Mesenchymal stem cell (in vitro differentiated cells and primary cell): ENCODE results near the gene RNF182.

Source experiments
- DNase-seq: peaks from one replicate; pipeline ENCODE4 v3.0.0-alpha.2; 2013
- H2AFZ ChIP-seq: one replicate; pipeline ENCODE4 v1.6.1; 2013; ENCODE audit warnings: low read depth, mild to moderate bottlenecking, control low read depth, inconsistent platforms, low read length, moderate library complexity
- H2AK5ac ChIP-seq: 2 replicates; pipeline ENCODE4 v1.6.1; 2013; ENCODE audit warnings: low read length, moderate library complexity, mild to moderate bottlenecking, inconsistent platforms; ENCODE audit not compliant: severe bottlenecking
- H2BK120ac ChIP-seq: one replicate; pipeline ENCODE4 v1.6.1; 2013; ENCODE audit warnings: low read depth, mild to moderate bottlenecking, inconsistent platforms, low read length, moderate library complexity
- H2BK12ac ChIP-seq, 2 experiments: one replicate each; pipeline ENCODE4 v1.6.1; 2013; ENCODE audit warnings: inconsistent platforms in 2 of 2, low read length in 2 of 2, mild to moderate bottlenecking in 2 of 2, moderate library complexity in 2 of 2, control low read depth in 1 of 2
- H2BK15ac ChIP-seq: one replicate; pipeline ENCODE4 v1.6.1; 2013; ENCODE audit warnings: mild to moderate bottlenecking, low read depth, inconsistent platforms; ENCODE audit not compliant: poor library complexity, severe bottlenecking
- H2BK5ac ChIP-seq: 2 replicates; pipeline ENCODE4 v1.6.1; 2013; ENCODE audit warnings: low read depth, mild to moderate bottlenecking, low read length, control low read depth, inconsistent platforms; ENCODE audit not compliant: poor library complexity, severe bottlenecking
- H3K14ac ChIP-seq, 2 experiments: one replicate each; pipeline ENCODE4 v1.6.1; 2013; ENCODE audit warnings: inconsistent platforms in 2 of 2, low read length in 2 of 2, control low read depth in 1 of 2, mild to moderate bottlenecking in 1 of 2, moderate library complexity in 1 of 2
- H3K18ac ChIP-seq, 2 experiments: one replicate each; pipeline ENCODE4 v1.6.1; 2013; ENCODE audit warnings: inconsistent platforms in 2 of 2, low read length in 2 of 2, control low read depth in 1 of 2, low read depth in 1 of 2, mild to moderate bottlenecking in 1 of 2
- H3K23ac ChIP-seq, 2 experiments: one replicate each; pipeline ENCODE4 v1.6.1; 2013; ENCODE audit warnings: inconsistent platforms in 2 of 2, low read length in 2 of 2, mild to moderate bottlenecking in 2 of 2, moderate library complexity in 2 of 2, control low read depth in 1 of 2
- H3K27ac ChIP-seq: 2 replicates; pipeline ENCODE4 v1.5.1; 2013; ENCODE audit warnings: mild to moderate bottlenecking, moderate library complexity, low read length, control low read depth, inconsistent platforms; ENCODE audit not compliant: poor library complexity, severe bottlenecking
- H3K27me3 ChIP-seq, 2 experiments: 2 replicates each; pipeline versions ENCODE4 v1.6.1 to v1.7.0; 2013; ENCODE audit warnings: low read length in 2 of 2, mild to moderate bottlenecking in 2 of 2, moderate library complexity in 2 of 2, control low read depth in 1 of 2, inconsistent platforms in 1 of 2; ENCODE audit not compliant: control insufficient read depth in 1 of 2, insufficient read depth in 1 of 2
- H3K36me3 ChIP-seq, 2 experiments: 2 replicates each; pipeline versions ENCODE4 v1.6.1 to v1.7.0; 2013; ENCODE audit warnings: low read length in 2 of 2, control low read depth in 1 of 2, inconsistent platforms in 1 of 2, low read depth in 1 of 2, mild to moderate bottlenecking in 1 of 2; ENCODE audit not compliant: insufficient read depth in 2 of 2, control insufficient read depth in 1 of 2
- H3K4ac ChIP-seq, 2 experiments: one replicate each; pipeline ENCODE4 v1.6.1; 2013; ENCODE audit warnings: inconsistent platforms in 2 of 2, low read length in 2 of 2, mild to moderate bottlenecking in 2 of 2, moderate library complexity in 2 of 2, control low read depth in 1 of 2, low read depth in 1 of 2
- H3K4me1 ChIP-seq: 2 replicates; pipeline ENCODE4 v1.6.1; 2013; ENCODE audit warnings: low read depth, low read length, control low read depth; ENCODE audit not compliant: control insufficient read depth, insufficient read depth
- H3K4me2 ChIP-seq: 2 replicates; pipeline ENCODE4 v1.6.1; 2013; ENCODE audit warnings: low read length, mild to moderate bottlenecking, inconsistent platforms; ENCODE audit not compliant: poor library complexity, severe bottlenecking
- H3K4me3 ChIP-seq, 2 experiments: 2 replicates each; pipeline versions ENCODE4 v1.5.1 to v1.7.0; 2013; ENCODE audit warnings: low read length in 2 of 2, mild to moderate bottlenecking in 2 of 2, control low read depth in 1 of 2, low read depth in 1 of 2; ENCODE audit not compliant: insufficient read depth in 1 of 2
- H3K79me1 ChIP-seq: replicated peaks from 2 replicates; pipeline ENCODE4 v1.6.1; 2013; ENCODE audit warnings: mild to moderate bottlenecking, control low read depth, low read length, inconsistent platforms; ENCODE audit not compliant: poor library complexity, severe bottlenecking
- H3K9ac ChIP-seq: 2 replicates; pipeline ENCODE4 v1.7.0; 2013; ENCODE audit warnings: mild to moderate bottlenecking, low read length, moderate library complexity
- H3K9me3 ChIP-seq: 2 replicates; pipeline ENCODE4 v1.7.0; 2013; ENCODE audit warnings: mild to moderate bottlenecking, low read length; ENCODE audit not compliant: control insufficient read depth
- H4K8ac ChIP-seq: one replicate; pipeline ENCODE4 v1.6.1; 2013; ENCODE audit warnings: inconsistent platforms, mild to moderate bottlenecking, low read length, moderate library complexity
- H4K91ac ChIP-seq: one replicate; pipeline ENCODE4 v1.6.1; 2013; ENCODE audit warnings: mild to moderate bottlenecking, low read length, inconsistent platforms
- WGBS: methylation state at CpG from one replicate; pipeline ENCODE4 v1.1.7; 2013; ENCODE audit warnings: mixed read lengths; 5-methylcytosine and 5-hydroxymethylcytosine counted together

Gene RNF182

DNA sequence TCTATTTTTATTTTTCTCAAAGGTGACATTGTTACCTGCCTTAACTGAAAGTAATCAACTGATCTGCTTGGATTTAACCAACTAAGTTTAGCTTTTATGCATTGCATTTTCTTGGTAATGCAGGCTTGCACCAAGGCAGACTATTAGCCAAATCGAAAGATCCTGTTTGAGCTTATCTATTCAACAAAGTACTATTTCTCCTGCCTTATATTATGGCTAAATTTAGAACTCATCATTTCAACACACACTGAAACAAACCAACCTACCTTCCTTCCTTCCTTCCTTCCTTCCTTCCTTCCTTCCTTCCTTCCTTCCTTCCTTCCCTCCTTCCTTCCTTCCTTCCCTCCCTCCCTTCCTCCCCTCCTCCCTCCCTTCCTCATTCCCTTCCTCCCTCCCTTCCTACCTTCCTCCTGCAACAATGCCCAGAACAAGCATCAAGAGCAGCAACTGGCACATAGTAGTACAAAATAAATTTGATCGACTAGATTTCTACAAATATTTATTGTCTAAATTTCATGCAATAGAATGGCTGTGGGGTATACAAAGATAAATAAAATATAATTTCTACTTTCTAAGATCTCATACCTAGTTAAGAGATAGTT, 17.0 kb upstream of the RNF182 start:
- H2AK5ac ChIP-seq = no peak overlapping the region
- H3K4me3 ChIP-seq = no peak overlapping the region
- H4K91ac ChIP-seq = no peak overlapping the region
- H3K36me3 ChIP-seq = no peaks in the 10 kb centered on the region
- no peaks in the 10 kb centered on the region for H3K4me1 ChIP-seq
- DNase-seq = no peak
- H2BK12ac ChIP-seq = no peak overlapping the region
- H2BK120ac ChIP-seq = no peak overlapping the region
- no peak overlapping the region for H3K27ac ChIP-seq
- H3K4me2 ChIP-seq = no peak overlapping the region
- H3K9me3 ChIP-seq = no peaks in the 10 kb centered on the region
- no peak overlapping the region for H2BK15ac ChIP-seq
- WGBS = 65% methylated on average over 1 of the region's 2 CpGs
- no peak overlapping the region for H2BK5ac ChIP-seq
- H3K18ac ChIP-seq = no peak overlapping the region
- H3K79me1 ChIP-seq = no peaks in the 10 kb centered on the region
- peaks cover 12 to 31% of the 10 kb centered on the region in 2 experiments for H3K27me3 ChIP-seq
- no peak overlapping the region for H2AFZ ChIP-seq
- no peak overlapping the region for H3K9ac ChIP-seq
- H4K8ac ChIP-seq = no peak overlapping the region
- H3K4ac ChIP-seq = no peak overlapping the region
- no peak overlapping the region for H3K14ac ChIP-seq
- no peak overlapping the region for H3K23ac ChIP-seq

- Histone ChIP-seq H2BK5ac (no peak overlapping the region), H2BK12ac (no peak overlapping the region), H3K14ac (no peak overlapping the region), H3K23ac (no peak overlapping the region), H3K9me3 (no peaks in the 10 kb centered on the region), H3K79me1 (no peaks in the 10 kb centered on the region), H3K36me3 (no peaks in the 10 kb centered on the region), H4K91ac (no peak overlapping the region), H3K18ac (no peak overlapping the region), H3K4me1 (no peaks in the 10 kb centered on the region), H3K27ac (no peak overlapping the region), H3K4ac (no peak overlapping the region), H4K8ac (no peak overlapping the region), H3K4me3 (no peak overlapping the region), H2BK15ac (no peak overlapping the region), H2BK120ac (no peak overlapping the region), H3K27me3 (peaks cover 8 to 19% of the 10 kb centered on the region in 2 experiments), H2AK5ac (no peak overlapping the region), H3K4me2 (no peak overlapping the region), H2AFZ (no peak overlapping the region), H3K9ac (no peak overlapping the region)
- DNase-seq = peak; percentile 77
- 0% methylated on average over 1 of the region's 3 CpGs for WGBS
Observed at GRCh38 chr6:13908955-13909381, 15.8 kb upstream of the RNF182 start.

DNA sequence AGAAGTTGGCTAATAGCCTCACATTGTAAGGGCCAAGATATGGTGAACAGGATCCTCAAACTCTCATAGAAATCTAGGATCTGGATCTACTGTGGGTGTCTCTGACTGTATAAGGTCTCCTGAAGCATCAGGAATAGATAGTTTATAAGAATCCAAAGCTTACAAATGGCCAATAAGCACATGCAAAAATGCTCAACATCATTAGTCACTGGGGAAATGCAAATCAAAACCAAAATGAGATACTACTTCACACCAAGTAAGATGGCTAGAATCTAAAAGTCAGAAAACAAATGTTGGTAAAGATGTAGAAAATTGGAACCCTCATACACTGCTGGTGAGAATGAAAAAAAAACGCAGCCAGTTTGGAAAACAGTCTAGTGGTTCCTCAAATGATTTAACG, 14.3 kb upstream of the RNF182 start:
- no peak overlapping the region for H3K23ac ChIP-seq
- H3K27ac ChIP-seq = no peak overlapping the region
- H2BK5ac ChIP-seq = no peak overlapping the region
- no peak overlapping the region for H3K4me3 ChIP-seq
- 100% methylated on average over 2 of the region's 2 CpGs for WGBS
- H3K14ac ChIP-seq = no peak overlapping the region
- no peak overlapping the region for H2BK15ac ChIP-seq
- H3K4me2 ChIP-seq = no peak overlapping the region
- no peak overlapping the region for H2AFZ ChIP-seq
- H3K9ac ChIP-seq = no peak overlapping the region
- no peak overlapping the region for H2BK120ac ChIP-seq
- no peak overlapping the region for H3K4ac ChIP-seq
- H3K9me3 ChIP-seq = no peaks in the 10 kb centered on the region
- no peak overlapping the region for H4K8ac ChIP-seq
- H3K18ac ChIP-seq = no peak overlapping the region
- no peaks in the 10 kb centered on the region for H3K4me1 ChIP-seq
- peaks cover 8 to 9% of the 10 kb centered on the region in 2 experiments for H3K27me3 ChIP-seq
- H2BK12ac ChIP-seq = no peak overlapping the region
- H2AK5ac ChIP-seq = no peak overlapping the region
- no peaks in the 10 kb centered on the region for H3K36me3 ChIP-seq
- no peak overlapping the region for H4K91ac ChIP-seq
- H3K79me1 ChIP-seq = no peaks in the 10 kb centered on the region
- DNase-seq = no peak

DNA sequence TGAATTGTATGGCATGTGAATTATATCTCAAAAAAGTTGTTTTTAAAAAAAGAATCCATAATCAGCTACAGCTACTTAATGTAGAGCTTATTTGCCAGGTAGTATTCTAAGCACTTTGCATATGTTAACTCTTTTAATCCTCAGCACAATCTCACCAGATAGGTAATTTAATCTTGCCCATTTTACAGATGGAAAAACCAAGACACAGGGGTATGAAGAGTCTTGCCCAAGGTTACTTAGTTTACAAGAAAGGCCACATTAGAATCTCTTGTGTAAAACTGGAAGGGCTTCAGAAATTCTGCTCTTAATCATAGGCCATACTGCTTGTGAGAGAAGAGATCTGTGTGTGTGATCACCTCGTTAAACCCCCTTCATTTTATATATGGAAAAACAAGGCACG, 13.4 kb upstream of the RNF182 start:
- Histone ChIP-seq H2AK5ac (no peak overlapping the region), H3K4ac (no peak overlapping the region), H3K18ac (no peak overlapping the region), H2BK120ac (no peak overlapping the region), H3K23ac (no peak overlapping the region), H3K9me3 (no peaks in the 10 kb centered on the region), H3K27me3 (peaks cover 8 to 9% of the 10 kb centered on the region in 2 experiments), H4K8ac (no peak overlapping the region), H2BK12ac (no peak overlapping the region), H3K4me3 (no peak overlapping the region), H3K14ac (no peak overlapping the region), H3K36me3 (no peaks in the 10 kb centered on the region), H2BK15ac (no peak overlapping the region), H3K27ac (no peak overlapping the region), H3K4me2 (no peak overlapping the region), H3K9ac (no peak overlapping the region), H2AFZ (no peak overlapping the region), H3K4me1 (no peaks in the 10 kb centered on the region), H2BK5ac (no peak overlapping the region), H3K79me1 (no peaks in the 10 kb centered on the region), H4K91ac (no peak overlapping the region)
- DNase-seq = no peak
- WGBS = no CpG with 5 or more reads among the region's 2 CpGs
